ENCODE data around the gene CNTF.

CNTF gene

GRCh38 chr11:58586998-58587397 is 35.5 kb upstream of the CNTF start:
- H3K4me1 ChIP-seq (ENCODE audit: insufficient read depth, low read length): peaks cover under 1% of the 10 kb centered on the region
- no peaks in the 10 kb centered on the region for H3K27me3 ChIP-seq (ENCODE audit: insufficient read depth, low read length)
- H3K4me3 ChIP-seq (ENCODE audit: low read length): no peak overlapping the region
- H2AFZ ChIP-seq (ENCODE audit: low read depth, low read length): no peak overlapping the region
- peaks cover 33% of the 10 kb centered on the region for H3K36me3 ChIP-seq (ENCODE audit: insufficient read depth, low read length)
- H3K9me3 ChIP-seq (ENCODE audit: low read length): no peaks in the 10 kb centered on the region

- H3K27me3 ChIP-seq (ENCODE audit: insufficient read depth, low read length): no peaks in the 10 kb centered on the region
- no peaks in the 10 kb centered on the region for H3K4me1 ChIP-seq (ENCODE audit: insufficient read depth, low read length)
- no peak overlapping the region for H3K4me3 ChIP-seq (ENCODE audit: low read length)
- H3K9me3 ChIP-seq (ENCODE audit: low read length): no peaks in the 10 kb centered on the region
- H2AFZ ChIP-seq (ENCODE audit: low read depth, low read length): no peak overlapping the region
- peaks cover 21% of the 10 kb centered on the region for H3K36me3 ChIP-seq (ENCODE audit: insufficient read depth, low read length)
Measured at GRCh38 chr11:58591659-58592058, 30.8 kb upstream of the CNTF start.

GRCh38 chr11:58592760-58593472 is 29.5 kb upstream of the CNTF start:
- H3K36me3 ChIP-seq (ENCODE audit: insufficient read depth, low read length): peaks cover 18% of the 10 kb centered on the region
- H3K9me3 ChIP-seq (ENCODE audit: low read length): no peaks in the 10 kb centered on the region
- H2AFZ ChIP-seq (ENCODE audit: low read depth, low read length): no peak overlapping the region
- H3K4me3 ChIP-seq (ENCODE audit: low read length): no peak overlapping the region
- H3K4me1 ChIP-seq (ENCODE audit: insufficient read depth, low read length): no peaks in the 10 kb centered on the region
- no peaks in the 10 kb centered on the region for H3K27me3 ChIP-seq (ENCODE audit: insufficient read depth, low read length)

- H3K36me3 ChIP-seq (ENCODE audit: insufficient read depth, low read length): peaks cover 14% of the 10 kb centered on the region
- no peaks in the 10 kb centered on the region for H3K9me3 ChIP-seq (ENCODE audit: low read length)
- no peak overlapping the region for H2AFZ ChIP-seq (ENCODE audit: low read depth, low read length)
- H3K4me1 ChIP-seq (ENCODE audit: insufficient read depth, low read length): no peaks in the 10 kb centered on the region
- no peaks in the 10 kb centered on the region for H3K27me3 ChIP-seq (ENCODE audit: insufficient read depth, low read length)
- no peak overlapping the region for H3K4me3 ChIP-seq (ENCODE audit: low read length)
Measured at GRCh38 chr11:58594826-58595225, 27.6 kb upstream of the CNTF start.

GRCh38 chr11:58596621-58597020 is 25.8 kb upstream of the CNTF start:
- H3K36me3 ChIP-seq (ENCODE audit: insufficient read depth, low read length): peaks cover 7% of the 10 kb centered on the region
- no peak overlapping the region for H3K4me3 ChIP-seq (ENCODE audit: low read length)
- H2AFZ ChIP-seq (ENCODE audit: low read depth, low read length): no peak overlapping the region
- no peaks in the 10 kb centered on the region for H3K27me3 ChIP-seq (ENCODE audit: insufficient read depth, low read length)
- H3K9me3 ChIP-seq (ENCODE audit: low read length): no peaks in the 10 kb centered on the region
- H3K4me1 ChIP-seq (ENCODE audit: insufficient read depth, low read length): no peaks in the 10 kb centered on the region

- Histone ChIP-seq H3K4me1 (ENCODE audit: insufficient read depth, low read length) (no peaks in the 10 kb centered on the region), H3K27me3 (ENCODE audit: insufficient read depth, low read length) (no peaks in the 10 kb centered on the region)
Measured at GRCh38 chr11:58597486-58598144, 24.9 kb upstream of the CNTF start.

GRCh38 chr11:58600510-58600909 is 22.0 kb upstream of the CNTF start:
- H3K9me3 ChIP-seq (ENCODE audit: low read length): no peaks in the 10 kb centered on the region
- no peaks in the 10 kb centered on the region for H3K4me1 ChIP-seq (ENCODE audit: insufficient read depth, low read length)
- H3K4me3 ChIP-seq (ENCODE audit: low read length): no peak overlapping the region
- no peak overlapping the region for H2AFZ ChIP-seq (ENCODE audit: low read depth, low read length)
- H3K36me3 ChIP-seq (ENCODE audit: insufficient read depth, low read length): no peaks in the 10 kb centered on the region
- H3K27me3 ChIP-seq (ENCODE audit: insufficient read depth, low read length): no peaks in the 10 kb centered on the region

More at GRCh38 chr11:58597486-58598144, 24.9 kb upstream of the CNTF start:
- Histone ChIP-seq H2AFZ (ENCODE audit: low read depth, low read length) (no peak overlapping the region), H3K4me3 (ENCODE audit: low read length) (no peak overlapping the region), H3K9me3 (ENCODE audit: low read length) (no peaks in the 10 kb centered on the region), H3K36me3 (ENCODE audit: insufficient read depth, low read length) (peaks cover 5% of the 10 kb centered on the region)

GRCh38 chr11:58606930-58607714 is 15.3 kb upstream of the CNTF start:
- Histone ChIP-seq H3K4me1 (ENCODE audit: insufficient read depth, low read length) (no peaks in the 10 kb centered on the region), H3K27me3 (ENCODE audit: insufficient read depth, low read length) (no peaks in the 10 kb centered on the region), H3K36me3 (ENCODE audit: insufficient read depth, low read length) (peaks cover 25% of the 10 kb centered on the region), H3K4me3 (ENCODE audit: low read length) (no peak overlapping the region), H2AFZ (ENCODE audit: low read depth, low read length) (no peak overlapping the region), H3K9me3 (ENCODE audit: low read length) (no peaks in the 10 kb centered on the region)

- H3K27me3 ChIP-seq (ENCODE audit: insufficient read depth, low read length): no peaks in the 10 kb centered on the region
- no peaks in the 10 kb centered on the region for H3K9me3 ChIP-seq (ENCODE audit: low read length)
- no peak overlapping the region for H3K4me3 ChIP-seq (ENCODE audit: low read length)
- H2AFZ ChIP-seq (ENCODE audit: low read depth, low read length): no peak overlapping the region
- H3K4me1 ChIP-seq (ENCODE audit: insufficient read depth, low read length): no peaks in the 10 kb centered on the region
- H3K36me3 ChIP-seq (ENCODE audit: insufficient read depth, low read length): peaks cover 36% of the 10 kb centered on the region
Measured at GRCh38 chr11:58608331-58608730, 14.1 kb upstream of the CNTF start.

GRCh38 chr11:58609723-58610122 is 12.7 kb upstream of the CNTF start:
- Histone ChIP-seq H3K9me3 (ENCODE audit: low read length) (no peaks in the 10 kb centered on the region), H3K4me3 (ENCODE audit: low read length) (no peak overlapping the region), H3K27me3 (ENCODE audit: insufficient read depth, low read length) (no peaks in the 10 kb centered on the region), H3K36me3 (ENCODE audit: insufficient read depth, low read length) (peaks cover 50% of the 10 kb centered on the region), H3K4me1 (ENCODE audit: insufficient read depth, low read length) (no peaks in the 10 kb centered on the region), H2AFZ (ENCODE audit: low read depth, low read length) (no peak overlapping the region)

- no peaks in the 10 kb centered on the region for H3K9me3 ChIP-seq (ENCODE audit: low read length)
- peaks cover 84% of the 10 kb centered on the region for H3K36me3 ChIP-seq (ENCODE audit: insufficient read depth, low read length)
- no peaks in the 10 kb centered on the region for H3K27me3 ChIP-seq (ENCODE audit: insufficient read depth, low read length)
- H3K4me1 ChIP-seq (ENCODE audit: insufficient read depth, low read length): no peaks in the 10 kb centered on the region
- no peak overlapping the region for H2AFZ ChIP-seq (ENCODE audit: low read depth, low read length)
- H3K4me3 ChIP-seq (ENCODE audit: low read length): no peak overlapping the region
Measured at GRCh38 chr11:58613228-58613627, 9.2 kb upstream of the CNTF start.

GRCh38 chr11:58615559-58615958 is 6.9 kb upstream of the CNTF start:
- no peak overlapping the region for H2AFZ ChIP-seq (ENCODE audit: low read depth, low read length)
- H3K4me1 ChIP-seq (ENCODE audit: insufficient read depth, low read length): no peaks in the 10 kb centered on the region
- H3K36me3 ChIP-seq (ENCODE audit: insufficient read depth, low read length): peaks cover 97% of the 10 kb centered on the region
- no peaks in the 10 kb centered on the region for H3K9me3 ChIP-seq (ENCODE audit: low read length)
- no peaks in the 10 kb centered on the region for H3K27me3 ChIP-seq (ENCODE audit: insufficient read depth, low read length)
- H3K4me3 ChIP-seq (ENCODE audit: low read length): no peak overlapping the region

GRCh38 chr11:58616594-58616993 is 5.9 kb upstream of the CNTF start:
- Histone ChIP-seq H3K36me3 (ENCODE audit: insufficient read depth, low read length) (peaks cover 94% of the 10 kb centered on the region), H3K4me1 (ENCODE audit: insufficient read depth, low read length) (no peaks in the 10 kb centered on the region), H2AFZ (ENCODE audit: low read depth, low read length) (no peak overlapping the region), H3K4me3 (ENCODE audit: low read length) (no peak overlapping the region), H3K27me3 (ENCODE audit: insufficient read depth, low read length) (no peaks in the 10 kb centered on the region), H3K9me3 (ENCODE audit: low read length) (no peaks in the 10 kb centered on the region)
